GM12875 (cell line): ENCODE measurements around the gene LRRC7.

Source experiments
- H3K4me3 ChIP-seq: one replicate; pipeline ENCODE4 v1.5.1; 2011; ENCODE audit warnings: low read depth, low read length, control low read depth
- TF ChIP-seq, protein P1 (sequence below): IDR thresholded peaks from 2 replicates; pipeline ENCODE4 v1.5.1; 2011; ENCODE audit warnings: low read depth, mild to moderate bottlenecking, control low read depth, inconsistent platforms, low read length, moderate library complexity, borderline replicate concordance; ENCODE audit not compliant: insufficient read depth

Gene LRRC7

DNA sequence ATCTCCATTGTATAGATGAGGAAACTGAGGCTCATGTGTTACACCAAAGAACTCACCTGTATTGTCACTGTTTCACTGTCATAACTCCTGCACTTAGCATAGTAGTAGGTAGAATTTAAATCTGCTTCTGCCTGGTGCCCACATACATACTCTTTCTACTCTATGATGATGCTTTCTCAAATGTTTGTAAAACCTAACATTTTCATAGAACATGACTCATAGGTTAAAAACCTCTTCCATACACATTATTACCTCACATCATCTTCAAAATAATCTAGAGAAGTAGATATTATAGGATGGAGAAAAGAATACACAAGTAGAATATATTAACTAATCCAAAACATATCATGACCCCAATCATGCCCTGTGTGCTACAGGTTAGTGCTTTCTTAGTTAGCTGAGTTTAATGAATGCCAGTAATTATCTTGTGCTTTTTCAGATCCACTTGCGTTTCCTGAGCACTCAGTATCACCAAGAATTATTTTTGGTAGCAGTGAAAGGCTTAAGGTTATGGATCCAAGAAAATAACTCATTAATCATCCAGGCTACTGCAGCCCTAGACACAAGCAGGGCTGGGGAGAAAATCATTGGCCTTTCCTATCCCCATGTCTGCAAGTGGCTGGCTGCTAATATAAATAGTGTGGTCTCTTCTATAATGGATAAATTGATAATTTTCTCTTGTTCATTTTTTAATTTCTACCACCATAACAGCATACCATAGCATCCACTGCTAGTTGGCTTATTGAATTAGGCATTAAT, 480.8 kb downstream of the LRRC7 start:
- no peak overlapping the region for H3K4me3 ChIP-seq
- TF ChIP-seq, protein P1, sequence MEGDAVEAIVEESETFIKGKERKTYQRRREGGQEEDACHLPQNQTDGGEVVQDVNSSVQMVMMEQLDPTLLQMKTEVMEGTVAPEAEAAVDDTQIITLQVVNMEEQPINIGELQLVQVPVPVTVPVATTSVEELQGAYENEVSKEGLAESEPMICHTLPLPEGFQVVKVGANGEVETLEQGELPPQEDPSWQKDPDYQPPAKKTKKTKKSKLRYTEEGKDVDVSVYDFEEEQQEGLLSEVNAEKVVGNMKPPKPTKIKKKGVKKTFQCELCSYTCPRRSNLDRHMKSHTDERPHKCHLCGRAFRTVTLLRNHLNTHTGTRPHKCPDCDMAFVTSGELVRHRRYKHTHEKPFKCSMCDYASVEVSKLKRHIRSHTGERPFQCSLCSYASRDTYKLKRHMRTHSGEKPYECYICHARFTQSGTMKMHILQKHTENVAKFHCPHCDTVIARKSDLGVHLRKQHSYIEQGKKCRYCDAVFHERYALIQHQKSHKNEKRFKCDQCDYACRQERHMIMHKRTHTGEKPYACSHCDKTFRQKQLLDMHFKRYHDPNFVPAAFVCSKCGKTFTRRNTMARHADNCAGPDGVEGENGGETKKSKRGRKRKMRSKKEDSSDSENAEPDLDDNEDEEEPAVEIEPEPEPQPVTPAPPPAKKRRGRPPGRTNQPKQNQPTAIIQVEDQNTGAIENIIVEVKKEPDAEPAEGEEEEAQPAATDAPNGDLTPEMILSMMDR, result no peak

DNA sequence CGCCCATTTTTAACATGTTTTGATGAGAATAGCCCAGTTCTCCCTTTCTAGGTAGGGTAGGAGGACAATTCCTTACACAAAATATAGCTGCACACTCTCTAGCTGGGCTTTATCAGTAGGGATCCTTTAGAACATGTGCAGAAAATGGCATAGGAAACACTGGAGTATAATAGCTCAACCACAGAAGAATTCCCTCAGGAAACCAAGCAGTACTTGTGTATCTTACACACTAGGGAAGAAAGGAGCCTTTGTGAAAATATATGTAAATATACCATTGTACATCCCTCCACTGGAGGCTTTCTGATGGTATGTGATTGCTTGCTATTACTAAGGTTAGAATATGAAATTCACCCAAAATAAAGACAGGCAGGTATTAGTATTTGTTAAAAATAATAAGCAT, 484.2 kb downstream of the LRRC7 start:
- H3K4me3 ChIP-seq, result no peak overlapping the region
- TF ChIP-seq, protein P1, result no peak

DNA sequence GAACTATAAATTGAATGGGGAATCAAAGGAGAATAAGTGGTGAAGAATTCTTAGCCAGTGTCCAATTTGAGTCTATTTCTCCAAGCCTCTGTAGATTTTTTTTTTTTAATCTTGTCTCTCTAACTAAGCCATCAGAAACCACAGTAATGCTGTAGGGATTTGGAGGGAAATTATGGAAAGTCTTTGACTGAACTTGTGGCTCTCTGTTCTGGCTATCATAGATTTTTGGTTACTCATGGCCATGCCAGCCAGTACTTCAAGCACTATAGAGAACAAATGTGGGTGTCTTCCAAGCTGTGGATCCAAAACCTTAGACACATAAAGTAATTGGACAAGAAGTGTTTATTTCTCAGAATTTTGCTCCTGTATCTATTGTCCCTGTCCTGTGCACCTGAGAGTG, 489.8 kb downstream of the LRRC7 start:
- H3K4me3 ChIP-seq, result no peak overlapping the region
- TF ChIP-seq, protein P1, result no peak

DNA sequence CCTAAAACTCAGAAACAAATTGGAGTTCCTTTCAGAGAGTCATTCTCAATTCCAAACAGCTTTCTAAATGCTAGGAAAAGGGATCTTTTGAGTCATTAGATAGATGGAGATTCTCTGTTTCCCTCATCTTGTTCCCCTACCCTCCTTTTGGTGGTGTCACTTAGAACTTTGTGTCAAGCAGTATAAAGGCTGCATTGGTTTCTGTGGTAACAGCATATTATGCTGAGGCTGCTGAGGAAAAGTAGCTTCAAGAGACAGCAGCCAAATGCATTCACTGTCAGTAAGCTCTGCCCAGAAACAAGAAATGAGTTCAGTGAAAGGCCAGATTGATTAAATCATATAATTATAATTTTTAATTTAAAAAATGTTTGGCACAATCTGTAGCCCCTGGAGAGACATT, 493.5 kb downstream of the LRRC7 start:
- TF ChIP-seq, protein P1, result no peak
- H3K4me3 ChIP-seq, result no peak overlapping the region

DNA sequence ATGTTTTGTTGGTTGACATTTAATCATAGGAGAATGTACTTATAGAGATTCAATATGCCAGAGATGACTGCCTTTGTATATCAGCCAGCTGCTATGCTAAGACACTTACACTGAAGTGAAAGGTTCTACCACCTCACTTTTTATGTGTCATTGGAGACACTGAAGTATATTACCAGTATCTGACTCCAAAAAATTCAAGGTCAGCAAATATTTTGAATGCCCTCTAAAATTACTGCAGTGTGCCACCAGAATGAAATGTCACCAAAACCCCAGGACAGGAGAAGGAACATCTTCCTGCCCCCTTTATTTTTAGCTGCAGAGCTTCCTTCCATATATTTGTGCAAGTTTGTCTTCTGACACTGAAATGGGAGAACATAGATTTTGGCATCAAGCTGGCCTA, 496.1 kb downstream of the LRRC7 start:
- no peak overlapping the region for H3K4me3 ChIP-seq
- TF ChIP-seq, protein P1, result no peak

DNA sequence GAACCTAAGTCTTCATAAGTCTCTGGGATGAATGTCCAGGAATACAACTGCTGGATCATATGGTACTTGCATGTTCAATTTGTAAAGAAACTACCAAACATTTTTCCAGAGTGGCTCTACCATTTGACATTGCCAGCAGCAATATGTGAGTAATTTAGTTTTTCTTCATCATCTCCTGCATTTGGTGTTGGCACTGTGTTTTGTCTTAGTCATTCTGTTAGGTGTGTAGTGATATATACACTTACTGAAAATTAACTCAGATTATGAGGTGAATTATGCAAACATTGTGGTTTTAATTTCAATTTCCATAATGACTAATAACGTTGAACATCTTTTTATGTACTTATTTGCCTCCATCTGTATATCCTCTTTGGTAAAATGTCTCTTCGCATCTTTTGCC, 499.0 kb downstream of the LRRC7 start:
- no peak overlapping the region for H3K4me3 ChIP-seq
- TF ChIP-seq, protein P1, result no peak

DNA sequence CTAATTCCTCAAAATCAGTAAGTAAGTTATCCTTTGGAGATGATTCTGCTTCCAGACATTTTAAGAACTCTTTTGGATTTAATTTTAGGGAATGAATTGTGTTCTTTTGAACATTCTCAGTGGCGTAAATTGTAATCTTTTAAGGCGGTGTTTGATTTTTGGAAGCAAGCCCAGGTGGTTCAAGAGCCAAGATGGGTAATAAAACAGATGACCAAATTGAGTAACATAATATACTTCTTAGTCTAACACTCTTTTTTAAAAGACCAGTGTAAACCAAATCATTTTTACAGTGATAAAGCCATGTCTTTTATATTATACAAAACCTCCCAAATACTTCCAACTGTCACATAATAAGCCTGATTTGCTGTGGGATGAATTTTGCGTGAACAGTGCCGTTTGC, 503.9 kb downstream of the LRRC7 start:
- H3K4me3 ChIP-seq, result no peak overlapping the region
- TF ChIP-seq, protein P1, result no peak
